SK-N-MC (cell line): ENCODE measurements around the gene ICOS.

Source experiments
- DNase-seq: peaks from one replicate; pipeline ENCODE4 v3.0.0-alpha.2; 2011; ENCODE audit warnings: low read depth, low spot score
- H3K27ac ChIP-seq: fragments of 200-600 bp; sonication (generic); 2 replicates; pipeline ENCODE4 v1.5.1; 2016; ENCODE audit warnings: mixed run types
- H3K36me3 ChIP-seq: fragments of 200-600 bp; sonication (generic); 2 replicates; pipeline ENCODE4 v1.6.1; 2017; ENCODE audit warnings: antibody characterized with exemption, low read length, mixed read lengths; ENCODE audit not compliant: insufficient read depth
- H3K4me3 ChIP-seq: fragments of 200-600 bp; sonication (generic); 2 replicates; pipeline ENCODE4 v1.5.1; 2016
- H3K9ac ChIP-seq: fragments of 200-600 bp; sonication (generic); 2 replicates; pipeline ENCODE4 v1.8.0; 2017; ENCODE audit warnings: mixed run types, mixed read lengths; ENCODE audit not compliant: insufficient read length
- H3K9me3 ChIP-seq: fragments of 200-600 bp; sonication (generic); 2 replicates; pipeline ENCODE4 v1.6.1; 2017; ENCODE audit warnings: low read depth, mild to moderate bottlenecking, antibody characterized with exemption, low read length, moderate library complexity, mixed read lengths
- EZH2 ChIP-seq: fragments of 200-600 bp; sonication (generic); IDR thresholded peaks from one replicate; pipeline ENCODE4 v1.6.1; 2017; ENCODE audit warnings: antibody characterized with exemption
- FOXP2 ChIP-seq: optimal IDR thresholded peaks from 2 replicates; pipeline ENCODE3; 2011; ENCODE audit warnings: mild to moderate bottlenecking, moderate library complexity; ENCODE audit not compliant: insufficient read depth; ENCODE audit errors: extremely low read length, control extremely low read depth
- POLR2AphosphoS5 ChIP-seq: IDR thresholded peaks from 2 replicates; pipeline ENCODE4 v1.6.1; 2012; ENCODE audit warnings: mild to moderate bottlenecking, low read depth, low read length, borderline replicate concordance

The ICOS gene

DNA sequence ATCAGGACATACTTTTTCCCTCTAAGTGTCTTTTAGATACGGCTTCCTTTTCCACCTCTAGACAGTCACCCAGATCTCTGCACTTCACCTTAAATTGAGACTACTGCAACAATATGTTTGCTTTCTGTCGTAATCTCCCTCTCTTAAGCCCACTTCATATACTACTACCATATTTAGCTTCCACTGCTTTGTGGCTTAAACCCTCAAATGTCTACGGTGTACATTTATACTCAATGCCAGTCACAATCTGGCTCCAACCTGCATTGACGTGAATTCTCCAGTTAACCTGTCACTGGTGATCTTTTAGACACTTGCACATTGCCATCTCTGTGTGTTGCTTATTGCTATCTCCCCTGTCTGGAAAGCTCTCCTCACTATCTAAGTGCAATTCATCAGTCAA, 56.4 kb downstream of the ICOS start:
- Histone ChIP-seq H3K9ac (no peak overlapping the region), H3K4me3 (no peak overlapping the region), H3K9me3 (no peaks in the 10 kb centered on the region), H3K36me3 (no peaks in the 10 kb centered on the region), H3K27ac (no peak overlapping the region)
- DNase-seq, result no peak
- TF ChIP-seq POLR2AphosphoS5 (no peak), EZH2 (no peak), FOXP2 (no peak)

DNA sequence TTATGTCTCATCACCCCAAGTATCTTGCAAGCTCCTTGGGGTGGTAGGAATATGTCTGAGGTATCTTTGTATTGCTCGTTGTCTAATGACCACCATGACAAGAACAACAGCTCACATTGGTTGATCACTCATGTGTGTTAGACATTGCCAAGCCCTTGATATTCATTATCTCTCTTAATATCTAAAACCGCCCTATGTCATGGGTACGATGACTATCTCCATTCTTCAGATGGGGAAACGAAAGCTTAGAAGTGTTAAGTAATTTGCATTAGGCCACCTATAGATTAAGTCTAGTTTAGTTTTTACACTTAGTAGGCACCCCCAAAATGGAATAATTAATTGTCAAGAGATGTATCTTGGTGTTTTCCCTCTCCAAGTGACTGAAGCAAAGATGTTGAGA, 57.0 kb downstream of the ICOS start:
- Histone ChIP-seq H3K36me3 (no peaks in the 10 kb centered on the region), H3K27ac (no peak overlapping the region), H3K4me3 (no peak overlapping the region), H3K9ac (no peak overlapping the region), H3K9me3 (no peaks in the 10 kb centered on the region)
- TF ChIP-seq FOXP2, result no peak
- TF ChIP-seq EZH2, result no peak
- TF ChIP-seq POLR2AphosphoS5, result no peak
- no peak for DNase-seq

DNA sequence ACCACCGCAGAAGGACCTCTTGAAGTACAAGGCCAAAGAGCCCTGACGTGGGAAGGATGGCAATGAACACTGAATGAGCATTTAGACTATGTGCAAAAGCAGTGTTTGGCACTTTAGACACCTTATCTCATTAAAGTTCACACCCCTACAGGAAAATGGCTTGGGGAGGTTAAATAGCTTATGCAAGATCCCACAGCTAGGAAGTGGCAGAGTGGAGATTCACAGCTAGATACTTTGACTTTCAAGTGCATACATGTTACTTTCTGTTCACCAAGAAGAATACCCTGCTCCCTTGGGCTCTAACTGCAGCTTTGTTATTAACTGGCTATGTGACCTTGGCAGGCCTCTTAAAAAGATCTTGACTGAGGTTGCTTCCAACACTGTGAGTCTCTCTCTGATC, 58.2 kb downstream of the ICOS start:
- Histone ChIP-seq H3K9me3 (no peaks in the 10 kb centered on the region), H3K4me3 (no peak overlapping the region), H3K27ac (no peak overlapping the region), H3K9ac (no peak overlapping the region), H3K36me3 (no peaks in the 10 kb centered on the region)
- no peak for TF ChIP-seq EZH2
- no peak for TF ChIP-seq FOXP2
- TF ChIP-seq POLR2AphosphoS5, result no peak
- no peak for DNase-seq

- H3K9ac ChIP-seq, result no peak overlapping the region
- H3K4me3 ChIP-seq, result no peak overlapping the region
- DNase-seq, result no peak
- H3K27ac ChIP-seq, result no peak overlapping the region
- no peaks in the 10 kb centered on the region for H3K9me3 ChIP-seq
- TF ChIP-seq EZH2 (no peak), FOXP2 (no peak), POLR2AphosphoS5 (no peak)
- H3K36me3 ChIP-seq, result no peaks in the 10 kb centered on the region
Measured at GRCh38 chr2:203996692-203997091, 60.1 kb downstream of the ICOS start.

GRCh38 chr2:203997481-203997880, 60.9 kb downstream of the ICOS start:
- Histone ChIP-seq H3K27ac (no peak overlapping the region), H3K4me3 (no peak overlapping the region), H3K9me3 (no peaks in the 10 kb centered on the region), H3K36me3 (no peaks in the 10 kb centered on the region), H3K9ac (no peak overlapping the region)
- TF ChIP-seq FOXP2 (no peak), POLR2AphosphoS5 (no peak)
- DNase-seq, result no peak

- no peak for DNase-seq
- Histone ChIP-seq H3K9me3 (no peaks in the 10 kb centered on the region), H3K9ac (no peak overlapping the region), H3K36me3 (no peaks in the 10 kb centered on the region), H3K27ac (no peak overlapping the region), H3K4me3 (no peak overlapping the region)
- no peak for TF ChIP-seq POLR2AphosphoS5
- no peak for TF ChIP-seq EZH2
- TF ChIP-seq FOXP2, result no peak
Measured at GRCh38 chr2:203997980-203998809, 61.6 kb downstream of the ICOS start.

DNA sequence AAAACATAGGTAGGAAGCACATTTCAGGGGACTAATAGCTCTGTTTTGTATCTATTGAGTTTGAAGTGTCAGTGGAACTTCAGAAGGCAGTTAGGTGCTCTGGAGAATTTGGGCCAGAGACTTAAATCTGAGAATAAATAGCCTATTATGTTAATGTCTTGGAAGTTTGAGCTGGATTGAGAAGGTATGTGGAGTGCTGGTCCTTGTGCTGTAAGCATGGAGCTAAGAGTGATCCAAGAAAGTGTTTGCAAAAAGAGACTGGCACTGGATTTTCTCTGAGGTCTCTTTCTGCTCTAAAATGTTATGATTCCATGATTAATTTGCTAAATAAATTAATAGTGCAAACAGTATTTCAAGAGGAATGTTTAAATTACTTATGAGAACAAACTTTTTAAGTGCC, 63.3 kb downstream of the ICOS start:
- TF ChIP-seq EZH2, result no peak
- Histone ChIP-seq H3K36me3 (no peaks in the 10 kb centered on the region), H3K9me3 (no peaks in the 10 kb centered on the region), H3K9ac (no peak overlapping the region), H3K4me3 (no peak overlapping the region), H3K27ac (no peak overlapping the region)
- no peak for DNase-seq

GRCh38 chr2:204000446-204000845, 63.9 kb downstream of the ICOS start:
- Histone ChIP-seq H3K27ac (no peak overlapping the region; the same call in 1 of the 2 replicates), H3K9ac (no peak overlapping the region), H3K9me3 (no peaks in the 10 kb centered on the region), H3K4me3 (no peak overlapping the region), H3K36me3 (no peaks in the 10 kb centered on the region)
- DNase-seq, result no peak
- TF ChIP-seq POLR2AphosphoS5, result no peak
- no peak for TF ChIP-seq EZH2
- TF ChIP-seq FOXP2, result no peak

DNA sequence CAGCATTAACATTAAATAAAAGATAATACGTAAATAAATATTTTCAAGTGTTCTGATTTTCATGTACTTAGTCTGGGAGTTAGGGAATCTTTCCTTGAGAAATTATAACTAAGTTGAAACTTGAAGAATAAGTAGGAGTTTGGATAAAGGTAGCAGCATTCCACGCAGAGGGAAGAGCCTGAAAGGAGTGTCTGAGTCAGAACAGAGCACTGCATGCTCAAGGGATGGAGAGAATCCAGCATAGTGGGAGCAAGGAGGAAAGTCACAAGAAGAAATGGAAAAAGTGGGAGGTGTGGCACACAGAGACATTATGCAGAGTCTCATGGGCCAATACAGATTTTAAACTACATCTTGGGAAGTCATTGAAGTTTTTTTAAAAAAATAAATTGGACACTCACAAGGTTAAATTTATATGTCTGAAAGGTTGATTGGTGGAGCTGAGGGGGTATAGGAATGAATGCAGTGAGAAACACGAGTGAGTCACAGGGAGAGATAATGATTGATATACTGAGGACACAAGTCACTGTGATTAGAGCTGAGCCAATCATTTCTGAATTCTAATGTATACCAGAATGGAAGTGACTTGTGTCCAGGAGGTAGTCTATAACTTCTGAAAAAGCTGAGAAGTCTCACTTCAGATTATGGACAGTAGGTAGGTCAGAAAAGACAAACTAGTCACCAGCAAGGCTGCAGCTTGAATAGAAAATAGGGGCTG, 66.9 kb downstream of the ICOS start:
- Histone ChIP-seq H3K9ac (no peak overlapping the region), H3K4me3 (no peak overlapping the region), H3K9me3 (no peaks in the 10 kb centered on the region), H3K36me3 (no peaks in the 10 kb centered on the region), H3K27ac (no peak overlapping the region)
- no peak for DNase-seq
- TF ChIP-seq EZH2, result no peak
- TF ChIP-seq FOXP2, result no peak
- TF ChIP-seq POLR2AphosphoS5, result no peak
